Posterior cingulate gyrus (tissue), 11 donors: Measurements from ENCODE around the gene NWD2.

ENCODE experiments used
- DNase-seq, 10 donors: peaks; one replicate each; pipeline versions ENCODE4 v3.0.0 to v3.0.0-alpha.2; 2020 to 2021; ENCODE audit warnings: mixed read lengths in 3 of 10
- intact Hi-C: fragments of 100-400 bp; cut with DNase I; formaldehyde crosslinking; loops from one replicate; pipeline ENCODE4 v1.15.1; 2023

The NWD2 gene

DNA sequence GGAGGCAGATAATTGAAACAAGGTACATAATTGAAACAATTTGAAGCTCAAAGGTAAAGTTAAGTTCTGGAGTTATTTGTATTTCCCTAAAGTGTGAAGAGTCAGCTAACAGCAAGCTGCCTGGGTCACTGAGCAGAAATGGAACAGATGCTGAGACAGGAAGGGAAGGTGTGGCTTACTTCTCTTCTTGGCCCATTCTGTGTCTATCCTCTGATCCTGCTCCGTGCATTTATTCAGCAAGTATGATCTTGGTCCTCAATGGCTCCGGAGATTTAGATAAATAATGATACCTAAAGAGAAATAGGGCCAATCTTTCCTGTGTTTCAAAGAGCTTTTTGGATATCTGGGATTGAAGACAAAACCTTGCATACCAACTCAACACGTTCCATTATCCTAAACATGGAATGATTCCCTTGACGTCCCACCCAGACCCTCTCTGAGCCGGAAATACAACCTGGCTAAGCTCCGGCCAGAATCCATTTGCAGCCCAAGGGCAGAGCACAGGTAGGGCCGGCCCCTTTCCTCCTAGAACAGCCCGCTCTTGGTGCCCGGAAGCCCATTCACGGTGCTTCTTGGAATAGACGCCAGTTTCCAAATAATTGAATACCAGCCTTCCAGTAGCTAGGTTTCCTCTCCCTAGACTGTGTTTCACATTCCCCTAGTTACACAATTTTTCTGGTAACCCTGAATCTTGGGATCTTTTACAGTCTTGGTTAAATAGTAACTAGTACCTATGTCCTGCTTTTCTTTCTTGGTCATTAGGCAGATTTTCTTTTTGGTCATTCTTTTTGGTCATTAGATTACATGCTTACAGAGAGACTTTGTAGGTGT is 211.0 kb downstream of the NWD2 start:
- DNase-seq = no peak
- intact Hi-C loops = loop anchor here (10.0 kb wide), 1 partner anchor 579 kb away; no protein-coding TSS in a partner anchor

DNA sequence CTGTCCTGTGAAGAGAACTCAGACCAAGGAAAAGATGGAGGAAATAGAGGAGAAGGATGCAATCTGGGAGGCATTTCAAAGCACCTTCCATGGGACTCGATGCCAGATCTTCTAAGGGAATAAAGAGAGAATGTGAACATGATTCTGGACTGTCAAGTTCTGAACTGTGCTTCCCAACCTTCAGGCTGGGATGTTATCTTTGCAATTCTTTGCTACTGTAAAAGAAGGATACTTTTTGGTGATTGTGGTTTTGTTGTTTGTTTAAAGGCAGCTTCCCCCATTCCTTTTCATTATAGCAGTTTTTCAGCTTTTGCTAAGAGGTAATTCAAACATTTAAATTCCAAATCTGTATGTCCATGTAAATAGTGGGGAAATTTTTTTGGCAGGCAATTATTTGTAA is 217.3 kb downstream of the NWD2 start:
- intact Hi-C loops = no loop called here
- DNase-seq = no peak

DNA sequence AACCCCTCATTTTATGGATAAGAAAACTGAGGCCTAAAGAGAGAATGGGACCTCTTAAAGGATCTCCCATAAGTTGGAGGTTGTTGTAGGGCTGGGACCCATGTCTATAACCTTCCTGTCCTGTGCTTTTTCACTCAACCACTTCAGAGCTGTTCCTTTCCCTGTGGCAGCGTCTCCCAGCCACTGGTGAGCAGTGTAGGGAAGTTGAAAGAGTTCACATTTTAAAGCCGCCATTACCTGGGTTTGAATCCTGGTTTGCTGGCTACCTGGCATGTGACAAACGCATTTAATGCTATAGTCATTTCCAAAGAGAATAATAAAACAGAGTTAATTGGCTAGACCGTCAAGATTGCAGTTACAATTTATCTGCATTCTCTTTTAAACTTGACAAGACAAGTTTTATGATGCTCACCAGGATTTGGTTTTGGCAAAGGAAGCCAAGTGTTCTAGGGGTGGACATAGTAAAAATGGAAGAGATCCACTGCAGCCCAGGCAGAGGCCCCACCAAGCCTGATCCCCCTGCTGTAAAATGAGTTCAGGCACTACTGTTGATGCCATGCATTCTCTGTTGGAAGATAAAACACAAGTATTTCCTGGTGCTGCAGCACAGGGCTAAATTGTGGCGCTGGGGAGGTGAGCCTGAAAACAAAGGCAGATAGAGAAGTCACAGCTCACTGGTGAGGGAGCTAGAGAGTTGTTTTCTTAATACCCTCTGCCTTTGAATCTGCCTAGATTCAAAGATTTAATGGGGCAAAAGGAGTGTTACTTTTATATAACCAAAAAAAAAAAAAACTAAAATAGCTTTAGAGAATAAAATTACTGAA is 218.7 kb downstream of the NWD2 start:
- intact Hi-C loops = no loop called here
- no peak for DNase-seq

- no peak for DNase-seq
- intact Hi-C loops = no loop called here
Observed at GRCh38 chr4:37464373-37465128, 220.0 kb downstream of the NWD2 start.

- no peak for DNase-seq
- intact Hi-C loops = no loop called here
Observed at GRCh38 chr4:37465296-37465695, 220.8 kb downstream of the NWD2 start.

- DNase-seq = no peak
- intact Hi-C loops = no loop called here
Observed at GRCh38 chr4:37465845-37466244, 221.3 kb downstream of the NWD2 start.

- DNase-seq = no peak
- intact Hi-C loops = no loop called here
Observed at GRCh38 chr4:37467223-37467622, 222.7 kb downstream of the NWD2 start.

- no peak for DNase-seq
- intact Hi-C loops = no loop called here
Observed at GRCh38 chr4:37467824-37468223, 223.3 kb downstream of the NWD2 start.

DNA sequence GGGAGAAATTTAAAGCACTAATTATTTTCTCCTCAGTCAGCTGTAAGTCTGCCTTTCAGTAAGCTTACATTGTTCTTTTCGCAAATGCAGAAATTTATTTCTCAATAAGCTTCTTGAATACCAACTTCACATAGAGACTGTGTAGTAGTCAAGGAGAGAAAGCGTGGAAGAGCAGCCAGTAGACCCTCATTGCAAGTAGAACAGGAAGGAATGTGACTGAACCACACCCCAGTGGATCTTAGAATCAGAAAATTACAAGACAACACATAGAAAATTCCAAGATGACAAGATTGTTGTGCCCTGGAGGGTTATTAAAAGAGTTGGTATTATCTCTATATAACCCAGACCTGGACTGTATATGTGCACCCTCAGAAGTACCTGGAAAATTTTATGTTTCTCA is 224.7 kb downstream of the NWD2 start:
- intact Hi-C loops = no loop called here
- no peak for DNase-seq

GRCh38 chr4:37470245-37470644 is 225.7 kb downstream of the NWD2 start:
- intact Hi-C loops = no loop called here
- DNase-seq = no peak

GRCh38 chr4:37471093-37471492 is 226.6 kb downstream of the NWD2 start:
- intact Hi-C loops = no loop called here

GRCh38 chr4:37471971-37472370 is 227.4 kb downstream of the NWD2 start:
- DNase-seq = peak in 2 of 10 donors; percentile 63 to 75

More at GRCh38 chr4:37471093-37471492, 226.6 kb downstream of the NWD2 start:
- DNase-seq = no peak

GRCh38 chr4:37473807-37474206 is 229.3 kb downstream of the NWD2 start:
- intact Hi-C loops = no loop called here
- no peak for DNase-seq

More at GRCh38 chr4:37471971-37472370, 227.4 kb downstream of the NWD2 start:
- intact Hi-C loops = no loop called here

GRCh38 chr4:37475087-37475486 is 230.5 kb downstream of the NWD2 start:
- DNase-seq = no peak
- intact Hi-C loops = no loop called here

- no peak for DNase-seq
- intact Hi-C loops = no loop called here
Observed at GRCh38 chr4:37475776-37476175, 231.2 kb downstream of the NWD2 start.

DNA sequence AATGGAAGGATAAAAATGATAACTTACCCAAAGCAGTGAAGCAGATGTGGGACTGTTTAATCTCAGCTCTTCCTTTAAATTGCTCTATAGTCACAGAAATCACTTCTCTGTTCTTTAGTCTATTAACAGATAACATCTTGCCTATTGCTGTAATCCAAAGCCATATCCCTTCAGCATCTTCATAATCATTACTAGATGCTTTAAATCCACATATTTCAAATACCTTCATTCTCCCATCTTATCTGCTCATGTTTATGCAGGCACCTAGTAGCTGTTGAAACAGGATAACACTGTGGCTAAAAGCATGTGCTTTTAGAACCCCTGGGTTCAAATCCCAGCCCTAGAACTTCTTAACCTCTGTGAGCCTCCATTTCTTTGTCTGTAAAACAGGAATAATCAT is 231.7 kb downstream of the NWD2 start:
- no peak for DNase-seq
- intact Hi-C loops = no loop called here

- DNase-seq = no peak
- intact Hi-C loops = no loop called here
Observed at GRCh38 chr4:37476691-37477090, 232.1 kb downstream of the NWD2 start.

DNA sequence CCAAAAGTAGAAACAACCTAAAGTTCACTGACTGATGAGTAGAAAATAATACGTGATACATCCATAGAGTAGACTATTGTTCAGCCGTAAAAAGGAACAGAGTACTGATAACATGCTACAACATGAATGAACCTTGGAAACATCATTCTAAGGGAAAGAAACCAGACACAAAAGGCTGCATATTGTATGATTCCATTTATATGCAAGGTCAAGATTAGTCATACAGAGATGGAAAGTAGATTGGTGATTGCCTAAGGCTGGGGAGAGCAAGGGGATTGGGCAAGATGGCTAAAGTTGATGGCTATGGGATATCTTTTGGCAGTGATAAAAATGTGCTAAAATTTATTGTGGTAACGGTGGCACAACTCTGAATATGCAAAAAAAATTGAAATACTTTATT is 232.6 kb downstream of the NWD2 start:
- intact Hi-C loops = no loop called here
- no peak for DNase-seq

GRCh38 chr4:37478151-37478550 is 233.6 kb downstream of the NWD2 start:
- intact Hi-C loops = no loop called here
- DNase-seq = no peak

GRCh38 chr4:37480509-37480908 is 236.0 kb downstream of the NWD2 start:
- no peak for DNase-seq
- intact Hi-C loops = no loop called here

GRCh38 chr4:37481547-37482122 is 237.1 kb downstream of the NWD2 start:
- intact Hi-C loops = no loop called here
- DNase-seq = no peak
